Measurements from ENCODE around the gene TACC2. TPM values are rescaled to one million over a fixed set of nuclear protein-coding genes. Genes with fewer than 3 reads are reported as not detected.

The TACC2 gene
- total RNA-seq, 2 donors from 2014 or later, result 0.19 TPM; not detected in 1

DNA sequence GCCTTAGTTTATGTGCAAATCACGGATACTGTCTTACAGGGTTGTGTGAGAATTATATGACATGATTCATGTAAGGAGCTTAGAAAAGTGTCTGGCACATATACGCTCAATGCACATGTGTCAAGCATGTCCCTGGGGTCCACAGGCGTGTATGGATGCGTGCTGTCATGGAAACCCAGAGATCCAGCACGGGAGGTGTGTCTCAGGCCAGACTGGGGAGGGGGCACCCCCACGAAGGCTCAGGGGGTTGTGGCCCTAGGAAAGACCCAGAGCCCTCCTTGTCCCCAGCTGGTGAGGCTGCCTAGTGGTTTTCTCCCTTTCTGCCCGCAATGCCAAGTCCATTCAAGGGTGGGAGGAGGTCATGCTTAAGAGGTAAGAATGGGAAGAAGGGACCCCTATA lies 291.2 kb downstream of the TACC2 start:
- Mint-ChIP-seq H3K27ac (no peak overlapping the region), H3K36me3 (ENCODE audit: insufficient read depth in 2 of 2) (no peaks in the 10 kb centered on the region), H3K27me3 (ENCODE audit: low read depth) (peaks cover 29% of the 10 kb centered on the region), H3K4me1 (ENCODE audit: low read depth) (no peaks in the 10 kb centered on the region), H3K4me3 (no peak overlapping the region), H3K9me3 (no peaks in the 10 kb centered on the region)
- ATAC-seq (replicated peaks in 1 of 2), result no peak
- DNase-seq, result no peak

DNA sequence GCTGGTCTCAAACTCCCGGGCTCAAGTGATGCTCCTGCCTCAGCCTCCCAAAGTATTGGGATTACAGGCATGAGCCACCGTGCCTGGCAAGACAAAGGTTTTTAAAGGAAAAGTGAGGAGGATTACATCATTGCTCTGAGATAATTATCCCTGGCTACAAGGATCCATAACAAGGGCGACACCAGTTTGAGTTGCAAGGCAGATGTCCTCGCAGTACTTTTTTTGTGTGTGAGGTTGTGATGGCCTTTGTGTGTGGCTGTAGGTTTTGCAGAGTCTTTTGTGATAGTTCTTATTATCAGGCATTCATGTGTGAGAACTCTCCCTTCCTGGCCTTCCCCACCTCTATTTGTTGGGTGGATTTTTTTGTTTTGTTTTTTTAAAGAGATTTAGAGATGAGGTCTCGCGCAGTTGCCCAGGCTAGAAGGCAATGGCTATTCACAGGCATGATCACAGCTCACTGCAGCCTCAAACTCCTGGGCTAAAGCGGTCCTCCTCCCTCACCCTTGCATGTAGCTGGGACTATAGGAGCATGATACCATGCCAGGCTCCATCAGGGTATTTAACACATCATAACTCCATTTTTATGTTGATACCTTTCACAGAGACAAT lies 292.2 kb downstream of the TACC2 start:
- no peak overlapping the region for H3K27ac Mint-ChIP-seq
- H3K27me3 Mint-ChIP-seq (ENCODE audit: low read depth), result peaks cover 29% of the 10 kb centered on the region
- no peaks in the 10 kb centered on the region for H3K9me3 Mint-ChIP-seq
- ATAC-seq (replicated peaks in 1 of 2) (no peak), DNase-seq (no peak)
- H3K36me3 Mint-ChIP-seq (ENCODE audit: insufficient read depth in 2 of 2), result no peaks in the 10 kb centered on the region
- no peak overlapping the region for H3K4me3 Mint-ChIP-seq
- no peaks in the 10 kb centered on the region for H3K4me1 Mint-ChIP-seq (ENCODE audit: low read depth)

DNA sequence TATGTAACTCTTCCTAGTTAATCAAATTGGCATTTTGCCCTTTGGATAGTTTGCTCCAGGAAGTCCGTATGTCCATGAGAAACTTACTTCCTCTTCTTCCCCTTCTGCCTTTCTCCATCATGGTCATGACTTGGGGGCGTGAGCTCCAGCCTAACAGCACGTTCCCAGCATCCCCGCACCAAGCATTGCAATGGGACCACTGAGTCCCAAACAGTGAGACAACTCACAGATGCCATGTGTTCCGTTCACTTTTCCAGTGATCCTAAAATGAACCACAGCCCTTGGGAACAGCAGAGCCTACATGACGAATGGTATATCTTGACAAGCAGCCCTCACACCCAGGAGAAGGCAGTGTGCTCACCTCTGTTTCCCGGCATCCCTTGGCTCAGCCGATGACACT lies 292.8 kb downstream of the TACC2 start:
- H3K4me3 Mint-ChIP-seq, result no peak overlapping the region
- DNase-seq (no peak), ATAC-seq (replicated peaks in 1 of 2) (no peak)
- no peaks in the 10 kb centered on the region for H3K9me3 Mint-ChIP-seq
- no peaks in the 10 kb centered on the region for H3K4me1 Mint-ChIP-seq (ENCODE audit: low read depth)
- no peaks in the 10 kb centered on the region for H3K36me3 Mint-ChIP-seq (ENCODE audit: insufficient read depth in 2 of 2)
- H3K27me3 Mint-ChIP-seq (ENCODE audit: low read depth), result peaks cover 29% of the 10 kb centered on the region
- H3K27ac Mint-ChIP-seq, result no peak overlapping the region

DNA sequence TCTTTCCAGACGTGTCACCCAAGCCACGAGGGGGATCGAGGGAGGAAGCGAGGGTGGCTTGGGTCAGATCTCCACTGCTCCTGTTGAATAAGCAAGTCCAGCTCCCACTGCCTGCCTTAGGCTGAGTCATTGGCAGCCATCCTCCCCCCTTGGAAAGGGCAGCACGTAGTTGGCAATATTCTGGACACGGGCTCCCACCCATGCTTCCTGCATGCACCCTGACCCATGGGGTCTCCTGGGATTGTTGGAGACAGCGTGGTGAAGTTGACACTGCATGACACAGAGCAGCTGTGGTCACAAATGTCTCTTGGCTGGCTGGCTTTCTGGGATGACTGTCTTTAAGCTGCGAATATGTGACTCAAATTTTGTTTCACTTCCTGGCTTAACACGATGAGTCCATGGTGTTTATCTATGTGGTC lies 293.3 kb downstream of the TACC2 start:
- no peaks in the 10 kb centered on the region for H3K9me3 Mint-ChIP-seq
- H3K4me1 Mint-ChIP-seq (ENCODE audit: low read depth), result no peaks in the 10 kb centered on the region
- no peaks in the 10 kb centered on the region for H3K36me3 Mint-ChIP-seq (ENCODE audit: insufficient read depth in 2 of 2)
- no peak overlapping the region for H3K27ac Mint-ChIP-seq
- DNase-seq, result no peak
- peaks cover 29% of the 10 kb centered on the region for H3K27me3 Mint-ChIP-seq (ENCODE audit: low read depth)
- no peak overlapping the region for H3K4me3 Mint-ChIP-seq
- peak in 1 of 2 donors; percentile 17 for ATAC-seq (replicated peaks in 1 of 2)

DNA sequence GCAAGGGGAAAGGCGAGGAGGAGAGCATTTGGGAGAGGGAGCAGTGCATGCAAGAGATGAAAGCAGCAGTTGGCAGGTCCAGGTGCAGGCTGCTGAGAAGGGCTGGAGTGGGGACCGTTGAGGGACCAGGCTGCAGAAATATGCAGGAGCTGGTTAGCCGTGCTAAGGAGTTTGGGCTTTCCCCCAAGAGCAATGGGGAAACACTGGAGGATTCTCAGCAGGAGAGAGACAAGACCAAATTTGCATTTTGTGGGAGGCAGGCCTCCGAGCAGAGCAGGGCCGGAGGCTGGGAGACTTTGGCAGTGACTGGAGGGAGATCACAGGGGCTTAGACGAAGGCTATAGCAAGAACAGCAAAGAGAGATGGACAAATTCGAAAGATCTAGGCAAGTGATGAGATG lies 293.9 kb downstream of the TACC2 start:
- H3K27me3 Mint-ChIP-seq (ENCODE audit: low read depth), result peaks cover 33% of the 10 kb centered on the region
- no peaks in the 10 kb centered on the region for H3K36me3 Mint-ChIP-seq (ENCODE audit: insufficient read depth in 2 of 2)
- H3K27ac Mint-ChIP-seq, result no peak overlapping the region
- no peak overlapping the region for H3K4me3 Mint-ChIP-seq
- DNase-seq (no peak), ATAC-seq (replicated peaks in 1 of 2) (no peak)
- H3K9me3 Mint-ChIP-seq, result no peaks in the 10 kb centered on the region
- H3K4me1 Mint-ChIP-seq (ENCODE audit: low read depth), result no peaks in the 10 kb centered on the region

DNA sequence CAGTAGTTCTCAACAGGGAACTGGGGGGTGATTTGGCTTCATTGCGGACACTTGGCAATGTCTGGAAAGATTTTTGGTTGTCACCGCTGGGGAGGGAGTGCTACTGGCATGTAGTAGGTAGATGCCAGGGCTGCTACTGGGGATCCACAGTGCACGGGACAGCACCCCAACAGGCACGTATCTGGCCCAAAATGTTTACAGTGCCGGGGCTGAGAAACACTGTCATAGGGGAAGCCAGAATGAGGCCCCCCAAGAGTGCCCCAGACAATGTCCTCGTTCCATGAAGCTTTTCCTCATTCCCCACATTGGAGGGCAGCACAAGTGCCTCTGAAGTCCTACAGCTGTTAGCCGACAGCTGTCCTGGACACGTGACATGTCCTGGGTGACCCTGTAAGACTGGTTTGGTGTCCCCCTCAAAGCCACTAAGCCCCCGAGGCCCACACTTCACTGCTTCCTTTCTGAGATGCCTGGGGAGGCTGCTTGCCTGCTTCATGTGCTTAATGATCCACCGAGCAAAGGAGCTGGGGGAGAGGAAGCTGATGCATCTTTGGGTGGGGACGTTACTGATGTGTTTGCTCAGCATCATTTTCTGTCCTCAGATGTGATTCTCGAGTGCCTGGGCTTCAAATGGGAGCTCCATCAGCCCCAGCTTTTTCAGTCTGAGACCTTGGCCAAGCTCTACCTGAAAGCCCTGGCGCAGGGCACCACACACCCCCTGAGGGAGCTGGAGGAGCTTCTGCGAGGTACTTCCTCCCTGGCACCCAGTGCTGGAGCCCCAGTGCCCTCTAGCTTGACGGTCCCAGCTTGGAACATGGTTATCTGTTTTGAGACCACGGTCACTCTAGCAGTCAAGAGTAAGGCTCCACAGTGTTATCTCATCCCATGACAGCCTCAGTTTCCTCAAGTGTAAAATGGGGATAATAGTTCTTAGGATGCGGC lies 296.8 kb downstream of the TACC2 start:
- Mint-ChIP-seq H3K27ac (no peak overlapping the region), H3K4me3 (no peak overlapping the region), H3K27me3 (ENCODE audit: low read depth) (peaks cover 45% of the 10 kb centered on the region), H3K4me1 (ENCODE audit: low read depth) (no peaks in the 10 kb centered on the region), H3K36me3 (ENCODE audit: insufficient read depth in 2 of 2) (no peaks in the 10 kb centered on the region), H3K9me3 (no peaks in the 10 kb centered on the region)
- ATAC-seq (replicated peaks in 1 of 2) (no peak), DNase-seq (no peak)

DNA sequence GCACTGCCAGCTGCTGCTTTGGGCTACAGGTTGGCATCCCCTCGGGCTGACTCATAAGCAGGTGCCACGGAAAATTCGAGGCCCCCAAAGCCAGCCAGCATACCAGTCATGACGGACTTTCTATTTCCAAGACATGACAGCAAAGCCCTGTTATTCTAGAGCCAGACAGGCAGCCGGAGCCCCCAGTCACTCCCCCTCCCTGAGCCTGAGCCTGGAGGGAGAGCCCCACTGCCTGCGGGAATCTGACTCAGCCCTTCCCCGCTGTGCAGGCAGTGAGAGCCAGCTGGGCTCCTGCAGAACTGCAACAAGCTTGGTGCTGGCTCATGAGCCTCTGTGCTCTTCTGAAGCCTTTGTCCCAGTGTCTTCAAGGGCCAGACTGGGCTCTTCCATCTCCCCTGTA lies 297.9 kb downstream of the TACC2 start:
- H3K36me3 Mint-ChIP-seq (ENCODE audit: insufficient read depth in 2 of 2), result no peaks in the 10 kb centered on the region
- no peaks in the 10 kb centered on the region for H3K9me3 Mint-ChIP-seq
- ATAC-seq (replicated peaks in 1 of 2), result no peak
- H3K27ac Mint-ChIP-seq, result no peak overlapping the region
- no peak overlapping the region for H3K4me3 Mint-ChIP-seq
- DNase-seq, result no peak
- H3K4me1 Mint-ChIP-seq (ENCODE audit: low read depth), result no peaks in the 10 kb centered on the region
- peaks cover 34% of the 10 kb centered on the region for H3K27me3 Mint-ChIP-seq (ENCODE audit: low read depth)

DNA sequence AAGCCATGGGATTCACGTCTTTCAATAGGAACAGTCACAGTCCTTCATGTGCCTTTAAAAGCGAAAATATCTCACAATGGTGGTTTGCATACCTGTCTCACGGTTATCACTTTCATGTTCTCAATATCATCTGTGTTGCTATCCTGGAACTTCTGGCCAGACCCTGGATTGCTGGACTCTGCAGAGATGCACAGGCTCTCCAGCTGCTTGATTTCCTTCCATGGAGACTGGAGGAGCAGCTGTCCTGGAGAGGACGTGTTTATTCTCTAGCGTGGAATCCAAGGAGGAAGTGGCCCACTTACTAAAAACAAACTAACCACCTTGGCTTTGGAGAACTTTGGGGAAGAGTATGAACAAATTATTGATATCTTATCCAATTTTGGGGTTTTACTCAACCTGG lies 298.6 kb downstream of the TACC2 start:
- no peak for ATAC-seq (replicated peaks in 1 of 2)
- Mint-ChIP-seq H3K4me3 (no peak overlapping the region), H3K27me3 (ENCODE audit: low read depth) (peaks cover 27% of the 10 kb centered on the region), H3K9me3 (no peaks in the 10 kb centered on the region), H3K27ac (no peak overlapping the region), H3K4me1 (ENCODE audit: low read depth) (no peaks in the 10 kb centered on the region), H3K36me3 (ENCODE audit: insufficient read depth in 2 of 2) (no peaks in the 10 kb centered on the region)
- no peak for DNase-seq

DNA sequence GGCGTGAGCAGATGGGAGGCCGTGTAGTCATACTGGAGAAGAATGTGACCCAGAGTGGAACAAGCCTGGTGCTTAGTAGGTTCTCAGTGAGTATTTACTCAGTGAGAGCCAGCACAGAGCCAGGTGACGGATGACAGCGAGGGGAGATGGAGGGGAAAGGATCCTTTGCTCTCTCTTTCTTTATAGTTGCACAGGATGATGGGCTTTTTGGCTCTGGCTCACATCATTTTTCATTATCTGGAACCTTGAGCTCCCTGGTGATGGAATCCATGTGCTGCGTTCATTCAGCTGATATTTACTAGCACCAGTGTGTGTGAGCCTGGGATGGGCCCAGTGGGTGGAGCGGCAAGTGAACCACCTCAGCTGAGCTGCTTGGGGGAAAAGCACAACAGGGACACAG lies 299.3 kb downstream of the TACC2 start:
- no peak for DNase-seq
- Mint-ChIP-seq H3K9me3 (no peaks in the 10 kb centered on the region), H3K27me3 (ENCODE audit: low read depth) (peaks cover 20% of the 10 kb centered on the region), H3K36me3 (ENCODE audit: insufficient read depth in 2 of 2) (no peaks in the 10 kb centered on the region), H3K27ac (no peak overlapping the region), H3K4me3 (no peak overlapping the region), H3K4me1 (ENCODE audit: low read depth) (peaks cover 5% of the 10 kb centered on the region)
- ATAC-seq (replicated peaks in 1 of 2), result no peak

DNA sequence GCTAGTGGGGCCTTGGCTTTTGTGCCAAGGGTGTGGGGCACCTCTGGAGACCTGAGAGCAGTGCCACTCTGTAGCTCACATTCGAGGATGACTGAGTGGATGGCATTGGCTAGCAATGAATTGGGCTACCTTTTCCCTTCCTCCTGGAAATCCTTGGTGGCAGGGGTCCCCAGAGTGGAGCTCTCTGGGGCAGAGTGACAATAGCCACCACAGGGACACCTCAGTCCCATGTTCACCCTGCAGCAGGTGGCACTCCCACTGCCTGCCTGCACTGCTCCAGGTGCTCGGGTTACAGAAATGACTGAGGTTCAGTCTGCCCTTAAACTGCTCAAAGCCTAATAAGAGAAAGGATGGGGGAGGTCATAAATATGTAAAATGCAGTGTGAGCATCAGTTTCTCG lies 300.0 kb downstream of the TACC2 start:
- DNase-seq (no peak), ATAC-seq (replicated peaks in 1 of 2) (no peak)
- H3K27me3 Mint-ChIP-seq (ENCODE audit: low read depth), result peaks cover 15% of the 10 kb centered on the region
- H3K9me3 Mint-ChIP-seq, result no peaks in the 10 kb centered on the region
- H3K4me1 Mint-ChIP-seq (ENCODE audit: low read depth), result peaks cover 7% of the 10 kb centered on the region
- no peak overlapping the region for H3K27ac Mint-ChIP-seq
- no peak overlapping the region for H3K4me3 Mint-ChIP-seq
- no peaks in the 10 kb centered on the region for H3K36me3 Mint-ChIP-seq (ENCODE audit: insufficient read depth in 2 of 2)

DNA sequence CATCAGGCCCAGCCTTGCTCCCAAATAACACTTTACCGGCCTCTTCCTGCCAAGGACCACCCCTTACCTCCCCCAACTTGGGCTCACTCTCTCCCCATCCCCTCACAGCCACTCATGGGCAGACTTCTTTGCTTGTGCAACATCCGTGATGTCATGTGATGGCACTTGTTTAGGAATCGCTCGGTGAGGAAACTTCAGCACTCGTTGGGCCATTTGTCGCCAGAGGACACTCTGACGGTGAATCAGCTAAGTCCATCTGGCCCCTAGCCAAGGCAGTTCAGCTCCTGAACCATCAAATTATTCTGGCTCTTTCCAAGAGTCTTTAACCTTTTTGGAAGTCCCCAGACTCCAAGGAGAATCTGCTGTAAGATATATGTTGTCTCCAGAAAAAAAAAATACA lies 301.4 kb downstream of the TACC2 start:
- Mint-ChIP-seq H3K36me3 (ENCODE audit: insufficient read depth in 2 of 2) (no peaks in the 10 kb centered on the region), H3K27ac (no peak overlapping the region), H3K27me3 (ENCODE audit: low read depth) (peaks cover 15% of the 10 kb centered on the region), H3K9me3 (no peaks in the 10 kb centered on the region), H3K4me3 (no peak overlapping the region), H3K4me1 (ENCODE audit: low read depth) (peaks cover 7% of the 10 kb centered on the region)
- ATAC-seq (replicated peaks in 1 of 2), result no peak
- DNase-seq, result no peak

DNA sequence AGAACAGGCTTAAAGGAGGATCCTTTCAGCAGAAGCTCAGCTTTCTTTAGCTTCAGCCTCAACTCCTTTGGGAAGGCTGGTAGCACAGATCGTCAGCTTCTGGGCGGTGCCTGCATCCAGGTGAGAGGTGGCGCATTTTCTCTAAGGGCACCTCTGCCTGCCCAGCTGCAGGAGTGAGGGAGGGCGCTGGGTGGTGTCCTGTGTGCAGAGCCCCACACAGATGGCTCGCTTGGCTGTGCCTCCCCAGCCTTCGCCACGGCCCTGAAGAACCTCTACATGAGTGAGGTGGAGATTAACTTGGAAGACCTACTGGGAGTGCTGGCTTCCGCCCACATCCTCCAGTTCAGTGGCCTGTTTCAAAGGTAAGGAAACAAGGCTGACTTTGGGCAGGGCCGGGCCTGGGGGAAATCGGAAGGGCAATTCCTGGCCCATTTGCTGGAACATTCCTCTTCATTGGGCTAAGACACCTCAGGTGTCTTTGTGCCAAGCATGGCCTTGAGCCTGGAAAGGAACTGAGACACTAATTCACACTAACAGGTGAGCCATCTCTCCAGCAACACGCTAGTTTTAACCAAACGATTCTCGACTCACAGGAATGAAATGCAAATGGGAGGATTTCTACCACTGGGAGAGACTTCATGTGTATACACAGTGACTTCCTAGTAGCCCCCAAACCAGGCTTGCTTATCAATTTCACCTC lies 302.0 kb downstream of the TACC2 start:
- DNase-seq (no peak), ATAC-seq (replicated peaks in 1 of 2) (no peak)
- no peaks in the 10 kb centered on the region for H3K36me3 Mint-ChIP-seq (ENCODE audit: insufficient read depth in 2 of 2)
- H3K4me3 Mint-ChIP-seq, result no peak overlapping the region
- no peak overlapping the region for H3K27ac Mint-ChIP-seq
- H3K27me3 Mint-ChIP-seq (ENCODE audit: low read depth), result peaks cover 15% of the 10 kb centered on the region
- H3K9me3 Mint-ChIP-seq, result no peaks in the 10 kb centered on the region
- peaks cover 7% of the 10 kb centered on the region for H3K4me1 Mint-ChIP-seq (ENCODE audit: low read depth)

DNA sequence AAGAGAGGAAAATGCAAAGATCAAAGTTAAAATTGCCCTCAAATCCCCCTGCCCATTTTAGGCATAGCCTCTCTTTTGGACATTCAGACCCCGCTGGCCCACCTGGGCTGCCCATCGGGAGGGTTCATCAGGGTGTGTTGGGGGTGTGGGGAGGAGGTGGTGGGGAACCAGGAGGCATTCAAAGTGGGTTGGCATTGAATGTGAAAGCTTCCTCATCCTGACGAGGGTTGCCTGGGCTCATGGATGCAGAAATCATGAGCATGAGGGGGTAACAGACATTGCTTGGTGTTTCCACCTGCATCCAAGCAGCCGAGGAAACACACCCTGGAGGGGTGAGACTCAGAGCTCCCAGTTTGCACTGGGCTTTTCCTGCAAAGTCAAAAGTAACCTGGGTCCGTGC lies 302.8 kb downstream of the TACC2 start:
- peaks cover 15% of the 10 kb centered on the region for H3K27me3 Mint-ChIP-seq (ENCODE audit: low read depth)
- no peak for DNase-seq
- ATAC-seq (replicated peaks in 1 of 2), result no peak
- H3K36me3 Mint-ChIP-seq (ENCODE audit: insufficient read depth in 2 of 2), result no peaks in the 10 kb centered on the region
- no peak overlapping the region for H3K27ac Mint-ChIP-seq
- peaks cover 7% of the 10 kb centered on the region for H3K4me1 Mint-ChIP-seq (ENCODE audit: low read depth)
- H3K4me3 Mint-ChIP-seq, result no peak overlapping the region
- H3K9me3 Mint-ChIP-seq, result no peaks in the 10 kb centered on the region
